Transverse colon (tissue), 4 donors: ENCODE measurements around the gene CPHXL2. TPM values are rescaled to one million over a fixed set of nuclear protein-coding genes. Genes with fewer than 3 reads are reported as not detected.

Source experiments
- DNase-seq: peaks from one replicate; pipeline ENCODE4 v3.0.0-alpha.2; 2019
- H3K27ac ChIP-seq, 4 donors: fragments of 200-600 bp; sonication (generic); 2 replicates each; pipeline ENCODE4 v1.5.1; 2016 to 2018; ENCODE audit warnings: inconsistent platforms in 4 of 4
- H3K27me3 ChIP-seq: fragments of 200-600 bp; sonication (generic); 2 replicates; pipeline ENCODE4 v1.5.1; 2017; ENCODE audit warnings: inconsistent platforms
- H3K36me3 ChIP-seq, 4 donors: fragments of 200-600 bp; sonication (generic); 2 replicates each; pipeline ENCODE4 v1.5.1; 2017 to 2019; ENCODE audit warnings: inconsistent platforms in 4 of 4
- H3K4me1 ChIP-seq, 4 donors: fragments of 200-600 bp; sonication (generic); 2 replicates each; pipeline ENCODE4 v1.5.1; 2017 to 2020; ENCODE audit warnings: inconsistent platforms in 4 of 4
- H3K4me3 ChIP-seq, 4 donors: fragments of 200-600 bp; sonication (generic); 1 replicate in 1 of 4; 2 replicates in 3 of 4; pipeline versions ENCODE4 v1.5.1 to v1.6.1; 2017 to 2019; ENCODE audit warnings: inconsistent platforms in 4 of 4
- H3K9me3 ChIP-seq, 2 donors: fragments of 200-600 bp; sonication (generic); 2 replicates each; pipeline ENCODE4 v1.5.1; 2017 to 2019; ENCODE audit warnings: inconsistent platforms in 2 of 2
- CTCF ChIP-seq, 5 experiments: fragments of 200-600 bp in 3 of 5; fragments of 450-650 bp in 2 of 5; sonication (generic) in 3 of 5; IDR thresholded peaks; 1 replicate in 2 of 5; 2 replicates in 3 of 5; pipeline ENCODE4 v1.5.1; 2016 to 2017; ENCODE audit warnings: antibody characterized with exemption in 5 of 5, inconsistent platforms in 3 of 5, mild to moderate bottlenecking in 2 of 5, moderate library complexity in 1 of 5
- EP300 ChIP-seq: sonication (generic); formaldehyde crosslinking; IDR thresholded peaks from one replicate; pipeline ENCODE4 v1.6.1; 2017; ENCODE audit warnings: antibody characterized with exemption, low read depth
- POLR2A ChIP-seq: fragments of 450-650 bp; IDR thresholded peaks from one replicate; pipeline ENCODE4 v1.6.1; 2016; ENCODE audit warnings: antibody characterized with exemption, mild to moderate bottlenecking, moderate library complexity
- POLR2AphosphoS5 ChIP-seq, 3 donors: sonication (generic); formaldehyde crosslinking; IDR thresholded peaks; one replicate each; pipeline ENCODE4 v1.6.1; 2016; ENCODE audit warnings: antibody characterized with exemption in 3 of 3
- WGBS, 2 donors: methylation state at CpG; one replicate each; pipeline ENCODE4 v1.1.5; 2018; ENCODE audit warnings: low coverage in 1 of 2; 5-methylcytosine and 5-hydroxymethylcytosine counted together
- in situ Hi-C, 4 donors: fragments of 200-750 bp; cut with MboI; loops; one replicate each; pipeline versions ENCODE4 v1.15.0 to v1.15.1; 2017; ENCODE audit warnings: low sequenced_read_pairs in 3 of 4, low pct_ligation_motif_present in 1 of 4, low pct_unique_long_range_greater_than_20kb in 1 of 4
- intact Hi-C: fragments of 100-400 bp; cut with DNase I; formaldehyde crosslinking; loops from one replicate; pipeline ENCODE4 v1.15.1; 2023; ENCODE audit warnings: low total_unique reads
- total RNA-seq, 4 donors: library from RNA; depleted of rRNA; stranded (reverse); fragments of >200 nt; gene quantifications; one replicate each; pipeline ENCODE4 v1.1.0, GENCODE V29; 2016

Gene CPHXL2
- total RNA-seq = not detected

GRCh38 chr16:75676909-75677308 is at the start of gene CPHXL2:
Gene CPHXL2, minus strand, starts transcription at chr16:75677009. Its CDS starts 10 bp downstream, at chr16:75676999.
- no peak for TF ChIP-seq CTCF (IDR thresholded peaks at IDR 0.05)
- TF ChIP-seq EP300 = no peak
- Histone ChIP-seq H3K27me3 (no peaks in the 10 kb centered on the region), H3K4me3 (no peak within 1 kb of the TSS), H3K36me3 (no peaks in the 10 kb centered on the region), H3K9me3 (no peaks in the 10 kb centered on the region), H3K27ac (no peak within 1 kb of the TSS), H3K4me1 (no peaks in the 10 kb centered on the region)
- in situ Hi-C loops (no loop called here), intact Hi-C loops (no loop called here)
- no peak for DNase-seq
- 94 to 96% methylated on average over 4 of the region's 4 CpGs for WGBS, 2 donors

- Histone ChIP-seq H3K27me3 (no peaks in the 10 kb centered on the region), H3K27ac (no peak within 1 kb of the TSS), H3K36me3 (no peaks in the 10 kb centered on the region), H3K4me1 (no peaks in the 10 kb centered on the region), H3K4me3 (no peak within 1 kb of the TSS), H3K9me3 (no peaks in the 10 kb centered on the region)
- WGBS, 2 donors = 94 to 96% methylated on average over 5 of the region's 5 CpGs
- intact Hi-C loops = no loop called here
- no peak for DNase-seq
- TF ChIP-seq CTCF (IDR thresholded peaks at IDR 0.05) (no peak), POLR2A (no peak), POLR2AphosphoS5 (IDR thresholded peaks at IDR 0.05) (no peak), EP300 (no peak)
- in situ Hi-C loops = no loop called here
Measured at GRCh38 chr16:75726390-75726789, 49.6 kb upstream of the CPHXL2 start, which contains the start of gene CPHXL. Gene CPHXL, minus strand, starts transcription at chr16:75726490. Its CDS starts 48 bp downstream, at chr16:75726442.

- 77 to 80% methylated on average over 4 of the region's 4 CpGs for WGBS, 2 donors
- Histone ChIP-seq H3K4me3 (no peak overlapping the region), H3K36me3 (no peaks in the 10 kb centered on the region), H3K9me3 (no peaks in the 10 kb centered on the region), H3K27me3 (no peaks in the 10 kb centered on the region), H3K4me1 (no peaks in the 10 kb centered on the region), H3K27ac (no peak overlapping the region)
- intact Hi-C loops = no loop called here
- no peak for TF ChIP-seq POLR2A
- TF ChIP-seq CTCF (IDR thresholded peaks at IDR 0.05) = no peak
- TF ChIP-seq EP300 = no peak
- no peak for TF ChIP-seq POLR2AphosphoS5 (IDR thresholded peaks at IDR 0.05)
- no peak for DNase-seq
- in situ Hi-C loops = no loop called here
Measured at GRCh38 chr16:75718452-75718851, 41.6 kb upstream of the CPHXL2 start.

- intact Hi-C loops (no loop called here), in situ Hi-C loops (no loop called here)
- no peak for TF ChIP-seq CTCF (IDR thresholded peaks at IDR 0.05)
- no peak for TF ChIP-seq POLR2AphosphoS5 (IDR thresholded peaks at IDR 0.05)
- no peak for TF ChIP-seq EP300
- TF ChIP-seq POLR2A = no peak
- H3K27ac ChIP-seq = no peak overlapping the region
- no peaks in the 10 kb centered on the region for H3K36me3 ChIP-seq
- no peaks in the 10 kb centered on the region for H3K4me1 ChIP-seq
- no peak for DNase-seq
- peaks cover 5 to 10% of the 10 kb centered on the region in 2 donors for H3K9me3 ChIP-seq
- H3K4me3 ChIP-seq = no peak overlapping the region
- no peaks in the 10 kb centered on the region for H3K27me3 ChIP-seq
Measured at GRCh38 chr16:75714661-75715060, 37.9 kb upstream of the CPHXL2 start.
